Measurements from ENCODE around the gene RELL1.

RELL1 gene

GRCh38 chr4:37665333-37666320, 20.5 kb downstream of the RELL1 start:
- DNase-seq (ENCODE audit: low read depth in 2 of 2), result no peak

DNA sequence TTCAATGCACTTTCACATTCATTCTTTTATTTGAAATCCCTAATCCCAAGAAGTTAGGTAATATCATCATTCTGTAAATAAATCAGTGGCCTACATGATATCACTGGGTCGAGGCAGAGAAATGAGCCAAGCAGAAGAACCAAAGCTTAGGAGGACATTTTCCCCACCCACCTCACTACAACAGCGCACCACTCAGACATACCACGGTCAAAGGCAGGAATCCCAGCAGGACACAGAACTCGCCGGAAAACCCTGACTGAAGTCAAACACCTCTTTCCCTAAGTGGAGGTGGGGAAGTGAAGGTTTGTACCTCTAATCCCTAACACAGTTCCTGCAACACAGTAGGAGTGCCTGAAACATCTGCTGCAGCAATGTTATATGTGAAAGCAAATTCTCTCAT, 21.5 kb downstream of the RELL1 start:
- no peak for DNase-seq (ENCODE audit: low read depth in 2 of 2)

DNA sequence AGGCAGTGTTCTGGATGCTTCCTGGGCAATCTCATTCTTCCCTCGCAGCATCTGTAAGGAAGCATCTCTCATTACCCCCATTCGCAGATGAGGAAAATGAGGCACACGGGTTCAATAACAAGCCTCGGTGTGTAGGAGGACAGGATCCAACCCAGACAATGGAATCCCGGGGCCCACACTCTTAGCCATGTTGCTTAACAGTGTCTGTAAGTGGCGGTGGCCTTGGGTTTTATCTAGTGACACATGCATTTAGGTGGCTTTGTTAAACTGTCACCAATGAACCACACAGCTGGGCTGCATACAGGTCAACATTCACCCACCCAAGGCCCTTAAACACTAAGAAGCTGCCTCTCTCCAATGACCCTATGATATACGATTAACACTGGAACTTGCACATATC, 22.6 kb downstream of the RELL1 start:
- DNase-seq (ENCODE audit: low read depth in 2 of 2), result no peak

DNA sequence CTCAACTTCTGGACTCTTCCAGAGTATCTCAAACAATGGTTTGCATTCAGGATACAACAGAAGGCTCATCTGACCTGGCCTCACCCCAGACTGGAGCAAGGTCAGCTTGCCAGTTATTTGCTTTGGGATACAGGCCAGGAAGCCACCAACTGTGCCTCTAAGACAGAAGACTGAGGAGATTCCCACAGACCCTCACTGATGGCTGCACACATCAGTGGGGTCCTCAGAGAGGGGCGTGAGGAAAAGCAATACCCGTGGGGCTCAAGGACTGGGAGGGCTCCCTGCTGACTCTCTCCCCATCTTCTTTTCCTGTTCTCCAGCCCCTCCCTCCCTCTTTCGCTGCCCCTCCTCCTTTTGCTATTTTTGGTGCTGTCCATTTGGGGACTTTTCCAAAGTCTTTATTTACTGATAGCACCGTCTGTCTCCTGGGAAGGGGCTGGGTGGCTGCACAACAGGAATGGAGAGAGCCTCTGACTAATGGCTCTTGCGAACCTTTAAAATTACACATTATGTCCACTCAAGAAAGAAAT, 23.2 kb downstream of the RELL1 start:
- DNase-seq (ENCODE audit: low read depth in 2 of 2), result no peak

DNA sequence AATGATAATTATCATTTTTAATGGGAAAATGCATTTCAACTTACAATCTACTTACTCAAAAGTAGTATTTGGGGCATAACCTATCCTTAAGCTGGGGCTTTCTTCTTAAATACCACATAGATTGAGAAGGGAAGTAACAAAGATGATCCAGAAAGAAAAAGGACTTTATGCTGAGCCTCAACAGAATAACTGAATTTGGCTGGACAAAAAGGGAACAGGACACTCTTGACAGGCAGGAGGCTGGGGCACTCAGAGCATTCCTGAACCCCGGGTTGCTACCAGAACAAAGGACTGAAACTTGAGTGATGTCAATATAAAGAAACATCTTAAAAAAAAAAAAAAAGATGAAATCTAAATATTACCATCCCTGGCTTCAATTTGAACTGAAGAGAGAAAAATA, 23.9 kb downstream of the RELL1 start:
- DNase-seq (ENCODE audit: low read depth in 2 of 2), result no peak

DNA sequence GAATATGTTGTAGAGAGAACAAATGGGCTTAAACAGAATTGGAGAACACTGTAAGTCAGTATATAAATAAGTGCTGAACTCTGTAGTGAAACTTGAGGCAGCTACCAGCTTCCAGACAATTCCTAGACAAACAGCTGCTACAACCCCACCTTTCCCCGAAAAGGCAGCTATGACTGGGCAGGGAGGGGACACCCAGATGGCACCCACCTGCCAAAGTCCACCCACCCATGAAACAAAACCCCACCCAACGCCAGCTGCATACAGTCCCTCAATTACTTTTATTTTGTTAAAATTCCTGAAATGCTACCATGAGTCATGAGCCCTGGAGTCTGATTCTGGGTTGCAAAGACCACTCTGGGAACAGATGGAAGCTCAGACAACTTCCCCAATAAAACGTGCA, 24.4 kb downstream of the RELL1 start:
- DNase-seq (ENCODE audit: low read depth in 2 of 2), result no peak

DNA sequence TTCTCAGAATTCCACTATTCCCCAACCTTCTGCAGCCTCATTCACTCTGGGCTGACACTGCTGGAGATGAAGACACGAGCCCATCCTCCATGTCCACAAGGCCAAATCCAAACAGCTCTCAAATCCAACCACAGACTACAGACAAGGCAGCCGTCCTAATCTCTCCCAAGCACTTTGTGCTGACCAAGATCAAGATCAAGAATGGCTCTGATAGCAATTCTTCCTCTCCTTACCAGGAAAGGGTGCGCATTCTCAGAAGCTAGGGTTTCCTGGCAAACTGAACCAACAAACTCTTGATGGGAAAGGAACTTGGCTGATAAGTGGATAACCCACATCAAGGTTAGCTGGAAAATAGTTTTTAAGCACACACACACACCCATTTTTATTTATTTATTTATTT, 26.5 kb downstream of the RELL1 start:
- no peak for DNase-seq (ENCODE audit: low read depth in 2 of 2)

GRCh38 chr4:37656649-37657048, 29.5 kb downstream of the RELL1 start:
- no peak for DNase-seq (ENCODE audit: low read depth in 2 of 2)

GRCh38 chr4:37653601-37654000, 32.6 kb downstream of the RELL1 start:
- DNase-seq (ENCODE audit: low read depth in 2 of 2), result no peak

- no peak for DNase-seq (ENCODE audit: low read depth in 2 of 2)
Measured at GRCh38 chr4:37652747-37653527, 33.2 kb downstream of the RELL1 start.

- DNase-seq (ENCODE audit: low read depth in 2 of 2), result no peak
Measured at GRCh38 chr4:37651781-37652377, 34.3 kb downstream of the RELL1 start.

- no peak for DNase-seq (ENCODE audit: low read depth in 2 of 2)
Measured at GRCh38 chr4:37650481-37650880, 35.7 kb downstream of the RELL1 start.

DNA sequence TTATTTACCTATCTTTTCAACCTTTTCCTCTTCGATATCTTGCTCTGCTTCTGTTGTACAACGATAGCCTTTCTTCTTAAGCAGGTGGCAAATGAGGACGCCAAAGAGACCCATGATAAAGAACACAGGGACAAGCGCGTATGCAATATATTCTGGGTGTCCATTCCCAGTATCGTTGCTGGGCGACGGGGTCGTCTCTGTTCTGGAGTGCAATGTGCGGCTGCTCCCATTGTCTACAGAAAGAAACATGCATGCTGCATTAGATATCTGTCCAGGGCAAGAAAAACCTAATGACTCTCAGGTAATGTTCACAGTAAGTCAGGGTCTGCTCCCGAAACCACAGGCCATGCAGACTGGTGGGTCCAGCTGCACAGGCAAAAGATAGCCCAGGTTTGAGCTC, 36.9 kb downstream of the RELL1 start:
- DNase-seq (ENCODE audit: low read depth in 2 of 2), result no peak

DNA sequence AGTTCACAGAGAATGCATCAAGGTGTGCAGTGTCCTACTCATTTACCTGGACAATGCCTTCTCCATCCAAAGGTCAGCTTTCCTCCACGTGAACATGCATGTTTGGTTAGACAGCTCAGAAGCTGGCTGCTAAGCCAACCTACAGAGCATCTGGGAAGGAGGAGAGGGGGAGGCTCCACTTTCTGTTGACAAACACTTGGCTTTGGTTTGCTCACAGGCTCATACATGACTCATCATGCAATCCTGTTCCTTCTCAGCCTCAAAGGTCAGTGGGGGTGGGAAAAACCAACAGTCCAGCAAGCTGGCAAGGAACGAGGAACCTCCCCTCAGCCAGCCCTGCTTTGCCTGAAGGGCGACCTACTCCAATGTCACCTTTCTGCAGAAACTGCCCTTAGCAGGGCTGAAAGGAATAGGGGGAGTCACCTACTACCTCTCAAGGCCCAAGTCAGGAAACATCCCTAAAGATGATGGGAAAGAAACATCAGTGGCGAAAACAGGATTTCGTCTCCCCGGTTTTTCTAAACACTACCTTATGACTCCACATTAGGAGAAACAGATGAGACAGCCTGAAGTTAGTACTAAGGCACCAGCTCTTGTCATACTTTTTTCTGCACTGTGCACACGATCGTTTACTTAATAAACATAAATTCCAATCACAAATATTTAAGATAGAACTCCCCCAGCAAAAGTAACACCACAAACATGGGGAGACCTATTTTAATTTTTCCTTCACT, 37.9 kb downstream of the RELL1 start:
- no peak for DNase-seq (ENCODE audit: low read depth in 2 of 2)

DNA sequence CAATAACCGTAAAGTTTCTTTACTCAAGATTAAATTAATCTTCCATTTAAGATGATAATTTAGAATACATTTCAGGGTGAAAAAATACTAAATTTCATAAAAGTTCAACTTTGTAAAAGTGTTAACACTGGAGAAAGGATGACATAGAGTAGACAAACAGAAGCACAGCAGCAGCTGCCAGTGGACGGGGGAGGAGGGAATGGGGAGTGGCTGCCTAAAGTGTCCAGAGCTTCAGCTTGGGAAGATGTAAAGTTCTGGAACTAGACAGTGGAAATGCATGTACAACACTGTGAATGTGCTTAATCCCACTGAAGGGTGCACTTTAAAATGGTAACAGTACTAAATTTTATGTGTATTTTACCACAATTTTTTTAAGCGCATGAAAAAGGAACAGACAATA, 39.9 kb downstream of the RELL1 start:
- no peak for DNase-seq (ENCODE audit: low read depth in 2 of 2)

DNA sequence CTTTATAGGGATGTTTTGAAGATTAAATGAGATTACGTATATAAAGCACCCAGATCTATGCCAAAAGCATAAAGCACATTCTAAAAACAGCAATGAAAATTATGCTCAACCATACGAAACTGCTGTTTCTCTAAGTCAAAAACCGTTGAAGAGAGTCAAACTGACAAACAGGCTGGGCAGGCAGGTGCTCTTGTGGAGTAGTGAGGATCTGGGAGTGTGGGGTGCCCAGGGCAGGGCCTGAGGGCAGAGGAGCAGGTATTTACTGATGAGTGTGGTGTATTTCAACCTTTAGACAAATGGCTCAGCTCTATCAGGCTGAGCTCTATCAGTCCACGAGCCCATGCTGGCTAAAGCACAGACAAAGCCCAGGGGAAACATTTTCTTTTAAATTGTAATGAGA, 40.4 kb downstream of the RELL1 start:
- DNase-seq (ENCODE audit: low read depth in 2 of 2), result no peak

DNA sequence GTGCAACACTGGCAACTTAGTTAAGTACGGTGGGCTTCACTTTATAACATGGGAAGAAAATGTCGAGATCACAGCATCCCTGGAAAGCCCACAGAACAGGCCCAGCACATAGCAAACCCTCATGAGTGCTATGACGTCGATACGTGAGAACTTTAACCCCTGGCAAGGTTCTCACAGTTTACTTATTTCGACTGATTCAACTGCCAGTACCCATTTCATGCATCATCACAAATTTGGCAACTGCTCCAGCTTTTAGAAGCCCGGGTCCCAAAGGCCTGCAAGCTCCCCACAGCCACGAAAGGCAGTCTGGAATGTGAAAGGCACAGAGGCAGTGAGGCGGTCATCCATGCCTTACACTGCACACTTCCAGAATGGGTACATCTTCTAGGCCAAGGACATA, 41.2 kb downstream of the RELL1 start:
- no peak for DNase-seq (ENCODE audit: low read depth in 2 of 2)

DNA sequence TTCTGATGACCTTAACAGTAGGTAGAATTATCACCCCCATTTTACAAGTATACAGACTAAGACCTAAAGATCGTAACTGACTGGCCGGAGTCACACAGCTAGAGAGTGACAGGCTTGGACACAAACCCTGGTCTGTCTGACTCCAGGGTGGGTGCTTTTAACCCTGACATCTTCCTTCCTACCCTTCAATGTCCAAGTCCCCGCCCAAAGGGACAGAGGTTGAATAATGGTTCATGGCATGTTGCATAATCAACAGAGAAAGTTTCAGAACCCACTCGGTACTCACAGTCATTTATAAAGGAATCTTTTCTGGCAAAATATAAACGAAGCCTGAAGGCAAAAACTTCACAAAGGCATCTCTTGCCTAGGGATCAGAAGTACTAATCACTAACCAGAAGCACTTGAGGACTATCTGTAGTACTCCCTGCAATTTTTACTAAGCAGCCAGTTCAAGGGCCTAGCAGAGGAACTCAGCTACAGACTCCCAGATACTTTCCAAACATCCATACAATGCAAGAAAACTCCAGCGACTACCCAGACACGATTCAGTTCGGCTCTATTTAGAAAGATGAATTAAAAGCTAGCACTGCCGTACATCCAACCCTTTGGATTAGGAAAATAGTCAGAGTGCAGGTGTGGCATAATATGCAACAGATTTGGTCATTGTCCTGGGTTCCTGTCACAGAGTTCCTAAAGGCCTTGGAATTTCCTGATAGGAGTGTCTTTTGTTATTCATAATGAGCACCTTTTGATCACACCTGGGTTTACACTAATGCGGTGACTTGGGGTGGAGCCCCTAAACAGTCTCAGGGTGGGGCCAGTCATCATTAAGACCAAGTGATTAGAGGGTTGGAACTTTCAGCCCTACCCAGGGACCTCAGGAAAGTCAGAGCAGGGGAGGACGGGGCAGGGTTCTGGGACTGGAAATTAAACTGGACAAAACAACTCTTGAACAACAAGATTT, 44.0 kb downstream of the RELL1 start:
- DNase-seq (ENCODE audit: low read depth in 2 of 2), result no peak

GRCh38 chr4:37641352-37641751, 44.8 kb downstream of the RELL1 start:
- DNase-seq (ENCODE audit: low read depth in 2 of 2), result no peak

GRCh38 chr4:37639551-37640285, 46.5 kb downstream of the RELL1 start:
- no peak for DNase-seq (ENCODE audit: low read depth in 2 of 2)
